Measurements from ENCODE around the gene NANP.
"Not testable (repeated sequence)": the region's sequence is repeated elsewhere in the genome, so short reads cannot be mapped to it uniquely, and the experiment has no call there.

The NANP gene

DNA sequence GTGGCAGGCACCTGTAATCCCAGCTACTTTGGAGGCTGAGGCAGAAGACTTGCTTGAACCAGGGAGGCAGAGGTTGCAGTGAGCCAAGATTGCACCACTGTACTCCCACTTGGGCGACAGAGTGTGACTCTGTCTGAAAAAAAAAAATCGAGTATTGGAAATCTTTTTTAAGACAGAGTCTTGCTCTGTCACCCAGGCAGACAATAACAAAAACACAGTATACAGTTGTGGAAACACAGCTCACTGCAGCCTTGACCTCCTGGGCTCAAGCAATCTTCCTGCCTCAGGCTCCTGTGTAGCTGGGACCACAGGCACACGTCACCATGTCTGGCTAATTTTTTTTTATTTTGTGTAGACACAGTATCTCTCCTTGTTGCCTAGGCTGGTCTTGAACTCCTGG lies 15.0 kb downstream of the NANP start:
- no peak for DNase-seq (ENCODE audit: extremely low read depth in 1 of 2, low read depth in 1 of 2)

DNA sequence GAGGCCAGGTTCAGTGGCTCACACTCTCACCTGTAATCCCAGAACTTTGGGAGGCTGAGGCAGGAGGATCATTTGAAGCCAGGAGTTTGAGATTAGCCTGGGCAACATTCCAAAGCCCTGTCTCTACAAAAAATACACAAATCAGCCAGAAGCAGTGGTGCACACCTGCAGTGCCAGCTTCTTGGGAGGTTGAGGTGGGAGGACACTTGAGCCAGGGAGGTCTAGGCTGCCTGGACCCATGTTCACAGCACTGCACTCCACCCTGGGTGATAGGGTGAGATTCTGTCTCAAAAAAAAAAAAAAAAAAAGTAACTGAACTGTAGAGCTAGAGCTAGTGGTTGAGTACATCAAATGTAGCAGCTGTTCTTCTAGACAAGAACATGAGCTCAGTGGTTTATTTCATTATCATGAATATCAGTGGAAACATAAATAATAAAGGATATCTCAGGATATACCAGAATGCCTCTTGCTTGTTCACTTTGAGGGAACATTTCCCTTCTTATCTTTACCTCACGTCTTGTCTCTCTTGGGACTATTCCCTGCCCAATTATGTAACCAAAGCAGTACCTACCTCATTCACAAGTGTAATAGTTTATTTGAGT lies 17.6 kb downstream of the NANP start:
- no peak for DNase-seq (ENCODE audit: extremely low read depth in 1 of 2, low read depth in 1 of 2)

DNA sequence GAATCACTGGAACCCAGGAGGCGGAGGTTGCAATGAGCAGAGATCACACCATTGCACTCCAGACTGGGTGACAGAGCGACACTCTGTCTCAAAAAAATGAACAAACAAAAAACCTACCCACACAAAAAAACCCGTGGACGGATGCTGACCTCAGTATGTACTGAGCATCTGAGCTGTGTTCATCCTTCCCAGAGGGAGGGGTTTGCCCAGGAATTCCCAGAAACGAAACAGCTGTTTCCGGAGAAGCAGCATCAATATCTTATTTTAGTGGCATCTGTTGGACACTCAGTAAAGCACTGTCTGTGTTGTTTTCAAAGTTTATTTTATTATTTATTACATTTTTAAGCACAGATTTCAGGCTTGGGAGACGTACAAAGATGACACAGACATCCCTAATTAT lies 18.7 kb downstream of the NANP start:
- DNase-seq (ENCODE audit: extremely low read depth in 1 of 2, low read depth in 1 of 2) = no peak

GRCh38 chr20:25604611-25605010 lies 19.2 kb downstream of the NANP start:
- no peak for DNase-seq (ENCODE audit: extremely low read depth in 1 of 2, low read depth in 1 of 2)

- DNase-seq (ENCODE audit: extremely low read depth in 1 of 2, low read depth in 1 of 2) = not testable (repeated sequence)
These were observed 20.9 kb downstream of the NANP start for GRCh38 chr20:25602914-25603309.

DNA sequence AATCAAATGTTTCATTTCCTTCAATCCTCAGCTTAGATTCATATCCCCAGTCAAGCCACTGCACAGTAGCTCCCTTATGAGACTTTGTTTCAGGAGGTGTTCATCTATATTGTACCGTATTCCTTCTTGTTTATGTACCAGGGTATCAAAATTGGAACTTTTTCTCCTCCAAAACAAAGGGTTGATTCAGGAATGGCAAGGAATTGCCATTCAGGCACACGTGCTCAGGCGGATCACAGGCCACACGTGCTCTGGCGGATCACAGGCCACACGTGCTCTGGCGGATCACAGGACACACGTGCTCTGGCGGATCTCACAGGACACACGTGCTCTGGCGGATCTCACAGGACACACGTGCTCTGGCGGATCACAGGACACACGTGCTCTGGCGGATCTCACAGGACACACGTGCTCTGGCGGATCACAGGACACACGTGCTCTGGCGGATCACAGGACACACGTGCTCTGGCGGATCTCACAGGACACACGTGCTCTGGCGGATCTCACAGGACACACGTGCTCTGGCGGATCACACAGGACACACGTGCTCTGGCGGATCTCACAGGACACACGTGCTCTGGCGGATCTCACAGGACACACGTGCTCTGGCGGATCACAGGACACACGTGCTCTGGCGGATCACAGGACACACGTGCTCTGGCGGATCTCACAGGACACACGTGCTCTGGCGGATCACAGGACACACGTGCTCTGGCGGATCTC lies 21.5 kb downstream of the NANP start:
- DNase-seq (ENCODE audit: extremely low read depth in 1 of 2, low read depth in 1 of 2) = not testable (repeated sequence)

DNA sequence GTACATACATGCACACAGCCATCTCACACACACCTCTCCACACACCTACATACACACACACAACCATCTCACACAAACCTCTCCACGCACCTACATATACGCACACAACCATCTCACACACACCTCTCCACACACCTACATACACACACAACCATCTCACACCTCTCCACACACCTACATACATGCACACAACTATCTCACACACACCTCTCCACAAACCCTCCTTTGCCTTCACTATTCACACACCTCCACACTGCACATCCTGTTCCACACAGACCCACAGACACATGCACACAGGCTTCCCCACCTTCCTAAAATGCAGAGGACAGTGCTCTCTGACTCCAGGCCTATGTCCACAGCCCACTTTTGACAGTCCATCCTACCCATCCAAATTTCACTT lies 22.2 kb downstream of the NANP start:
- no peak for DNase-seq (ENCODE audit: extremely low read depth in 1 of 2, low read depth in 1 of 2)

DNA sequence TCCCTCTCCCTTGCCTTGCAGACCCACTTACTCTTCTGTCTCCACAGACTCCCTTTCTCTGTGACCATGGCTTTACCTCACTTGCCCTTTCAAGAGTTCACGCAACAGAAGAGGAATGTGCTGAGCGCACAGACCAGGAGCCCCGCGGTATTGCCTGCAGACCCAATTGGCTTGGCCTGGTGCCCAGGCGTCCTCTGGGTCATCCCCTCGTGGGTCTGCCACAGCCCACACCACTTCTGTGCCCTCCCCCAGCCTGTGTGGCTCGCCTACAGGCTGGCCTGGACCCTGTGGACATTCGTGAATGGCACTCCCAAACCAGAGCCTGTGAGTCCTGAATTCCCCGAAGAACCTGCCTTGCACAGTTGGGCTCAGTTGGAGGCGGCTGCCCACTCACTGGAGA lies 23.2 kb downstream of the NANP start:
- DNase-seq (ENCODE audit: extremely low read depth in 1 of 2, low read depth in 1 of 2) = no peak

DNA sequence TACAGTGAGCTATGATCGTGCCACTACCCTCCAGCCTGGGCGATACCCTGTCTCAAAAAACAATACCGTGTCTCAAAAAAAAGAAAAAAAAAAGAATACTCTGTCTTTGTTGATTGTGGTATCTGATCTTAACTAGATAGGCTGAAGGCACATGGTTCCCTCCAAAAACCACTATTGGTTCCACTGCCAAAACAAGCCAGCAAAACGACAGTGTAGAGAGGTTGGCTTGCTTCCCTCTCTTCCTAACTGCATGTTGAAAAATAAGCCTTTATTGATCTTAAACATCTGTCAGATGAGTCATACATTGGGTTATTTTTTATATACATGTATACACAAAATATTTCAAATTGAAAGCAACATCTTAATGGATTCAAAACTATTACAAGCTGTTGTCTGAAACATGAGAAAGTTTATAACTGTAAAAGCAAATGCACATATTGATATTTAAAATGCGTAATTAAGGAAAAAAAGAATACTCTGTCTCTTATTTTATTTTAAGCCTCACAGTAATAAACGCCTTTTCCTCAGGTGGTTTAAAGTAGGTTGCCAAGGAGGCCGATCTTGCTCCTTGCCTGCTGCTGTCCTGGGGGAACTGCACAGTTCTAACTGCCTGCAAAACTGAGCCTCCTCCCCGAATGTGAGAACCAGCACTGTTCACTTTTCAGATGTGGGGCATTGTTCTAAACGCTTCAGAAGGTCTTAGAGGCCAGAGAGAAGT lies 31.5 kb downstream of the NANP start:
- DNase-seq (ENCODE audit: extremely low read depth in 1 of 2, low read depth in 1 of 2) = no peak

GRCh38 chr20:25590778-25591177 lies 33.0 kb downstream of the NANP start:
- DNase-seq (ENCODE audit: extremely low read depth in 1 of 2, low read depth in 1 of 2) = not testable (repeated sequence)

DNA sequence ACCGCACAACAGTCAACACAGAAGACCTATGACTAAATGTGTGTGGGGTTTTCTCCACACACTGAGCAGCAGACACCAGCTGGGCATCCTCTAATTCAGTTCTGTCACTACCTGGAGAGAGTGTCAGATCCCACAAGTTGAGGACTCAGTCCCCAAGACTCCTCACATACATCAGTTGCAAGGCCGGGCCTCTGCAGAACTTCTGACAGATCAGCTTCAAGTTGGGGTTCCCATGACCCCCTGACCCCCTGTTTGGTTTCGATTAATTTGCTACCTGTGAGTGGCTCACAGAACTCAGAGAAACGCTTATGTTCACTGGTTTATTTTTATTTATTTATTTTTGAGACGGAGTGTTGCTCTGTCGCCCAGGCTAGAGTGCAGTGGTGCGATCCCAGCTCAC lies 35.3 kb downstream of the NANP start:
- DNase-seq (ENCODE audit: extremely low read depth in 1 of 2, low read depth in 1 of 2) = no peak

- no peak for DNase-seq (ENCODE audit: extremely low read depth in 1 of 2, low read depth in 1 of 2)
These were observed 36.3 kb downstream of the NANP start for GRCh38 chr20:25587536-25587935.

- DNase-seq (ENCODE audit: extremely low read depth in 1 of 2, low read depth in 1 of 2) = no peak
These were observed 36.9 kb downstream of the NANP start for GRCh38 chr20:25586877-25587276.

DNA sequence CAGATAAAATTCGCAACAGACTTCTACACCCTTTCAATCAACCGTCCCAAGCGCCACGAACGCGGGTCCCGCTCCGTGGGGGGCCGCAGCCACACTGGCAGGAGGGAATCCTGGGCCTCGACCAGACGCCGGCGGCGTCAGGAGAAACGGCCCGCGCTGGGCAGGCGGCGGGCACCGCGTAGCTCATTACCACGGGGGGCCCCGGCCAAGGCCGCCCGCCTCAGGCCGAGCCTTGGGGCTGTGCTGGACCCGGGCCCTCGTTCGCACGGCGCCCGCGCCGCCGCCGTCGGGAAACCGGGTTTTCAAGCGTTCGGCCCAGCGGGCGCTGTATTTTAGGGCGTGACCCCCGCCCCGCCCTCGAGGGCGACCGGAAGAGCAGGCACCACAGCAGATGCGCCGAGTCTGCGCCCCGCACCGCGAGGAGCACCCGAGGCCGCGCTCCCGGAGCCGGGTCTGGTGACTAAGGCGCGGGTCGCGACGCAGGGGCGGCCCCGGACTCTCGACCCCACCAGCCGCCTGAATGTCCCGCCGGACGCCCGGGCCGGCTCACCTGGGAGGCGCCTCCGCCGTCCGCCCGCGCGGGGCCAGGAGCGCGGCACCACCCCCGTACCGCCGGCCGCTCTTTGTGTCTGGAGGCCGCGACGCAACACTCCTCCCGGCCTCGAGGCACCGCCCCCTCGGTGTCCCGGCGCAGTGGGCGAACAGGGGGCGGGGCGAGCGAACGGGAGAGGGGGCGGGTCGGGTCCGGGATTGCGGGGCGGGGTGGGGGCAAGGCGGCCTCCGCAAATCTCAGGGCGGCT lies 38.7 kb downstream of the NANP start, which contains the start of gene NINL:
NINL (minus strand) TSS at position 627 of the 800 bp plus-strand sequence. CDS start 58,944 bp downstream, outside the sequence.
- peak in 1 of 2 donors; percentile 15 for DNase-seq (ENCODE audit: extremely low read depth in 1 of 2, low read depth in 1 of 2)

DNA sequence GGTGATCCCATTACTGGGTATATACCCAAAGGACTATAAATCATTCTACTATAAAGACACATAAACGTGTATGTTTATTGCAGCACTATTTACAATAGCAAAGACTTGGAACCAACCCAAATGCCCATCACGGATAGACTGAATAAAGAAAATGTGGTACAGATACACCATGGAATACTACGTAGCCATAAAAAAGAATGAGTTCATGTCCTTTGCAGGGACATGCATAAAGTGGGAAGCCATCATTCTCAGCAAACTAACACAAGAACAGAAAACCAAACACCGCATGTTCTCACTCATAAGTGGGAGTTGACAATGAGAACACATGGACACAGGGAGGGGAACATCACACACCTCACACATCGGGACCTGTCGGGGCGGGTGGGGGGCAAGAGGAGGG lies 40.2 kb downstream of the NANP start:
- DNase-seq (ENCODE audit: extremely low read depth in 1 of 2, low read depth in 1 of 2) = not testable (repeated sequence)

DNA sequence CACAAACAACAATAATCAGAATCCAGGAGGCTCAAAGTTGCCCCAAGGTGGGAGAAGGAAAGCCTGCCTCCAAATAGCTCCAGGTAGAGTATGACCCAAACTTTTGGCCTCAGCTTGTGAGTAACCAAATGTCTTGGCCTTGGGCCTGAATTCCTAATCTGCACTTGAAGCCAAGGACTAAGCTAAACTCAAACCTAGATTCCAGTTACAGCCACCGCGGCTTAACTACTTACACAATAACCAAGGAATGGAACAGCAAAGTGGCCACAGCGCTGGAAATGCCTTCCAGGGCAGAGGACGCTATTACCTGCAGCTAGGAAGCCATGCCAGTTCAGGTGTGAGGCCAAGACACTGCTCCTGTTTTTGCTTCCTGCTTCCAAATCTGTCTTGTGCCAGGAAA lies 43.1 kb downstream of the NANP start:
- DNase-seq (ENCODE audit: extremely low read depth in 1 of 2, low read depth in 1 of 2) = no peak

GRCh38 chr20:25579081-25579770 lies 44.6 kb downstream of the NANP start:
- DNase-seq (ENCODE audit: extremely low read depth in 1 of 2, low read depth in 1 of 2) = no peak

DNA sequence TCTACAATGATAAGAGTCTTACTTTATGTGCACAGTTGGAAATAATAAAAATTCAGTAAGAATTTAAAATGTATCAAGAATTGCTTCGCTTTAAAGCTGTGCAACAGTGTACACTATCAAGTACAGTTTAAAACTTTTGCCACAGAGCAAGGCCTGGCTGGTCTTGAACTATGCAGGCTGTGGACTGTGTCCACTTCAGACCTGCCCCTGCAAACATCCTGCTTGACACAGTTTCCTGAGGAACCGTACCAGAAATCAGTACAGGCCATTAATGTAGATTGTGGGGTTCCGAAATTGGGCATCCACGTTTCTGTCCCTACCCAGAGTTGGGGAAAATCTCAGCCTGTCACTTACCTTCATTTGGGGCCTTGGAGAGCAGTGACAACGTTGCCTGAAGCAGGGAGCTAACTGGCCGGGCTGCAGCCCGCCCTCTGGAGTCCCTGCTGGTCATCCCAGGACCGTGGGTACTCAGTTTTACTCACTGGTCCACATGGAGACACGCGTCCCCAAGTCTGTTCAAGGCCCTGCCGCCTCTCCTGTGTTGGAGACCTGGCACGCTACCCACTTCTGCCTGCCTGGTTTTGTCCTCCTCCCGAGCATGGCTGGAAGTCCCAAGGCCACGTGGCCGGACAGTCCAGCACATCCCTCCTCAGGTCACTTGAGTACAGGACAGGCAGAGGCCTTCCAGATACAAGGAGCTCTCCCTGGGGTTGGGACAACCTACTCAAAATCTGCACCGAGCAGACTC lies 46.9 kb downstream of the NANP start:
- no peak for DNase-seq (ENCODE audit: extremely low read depth in 1 of 2, low read depth in 1 of 2)

DNA sequence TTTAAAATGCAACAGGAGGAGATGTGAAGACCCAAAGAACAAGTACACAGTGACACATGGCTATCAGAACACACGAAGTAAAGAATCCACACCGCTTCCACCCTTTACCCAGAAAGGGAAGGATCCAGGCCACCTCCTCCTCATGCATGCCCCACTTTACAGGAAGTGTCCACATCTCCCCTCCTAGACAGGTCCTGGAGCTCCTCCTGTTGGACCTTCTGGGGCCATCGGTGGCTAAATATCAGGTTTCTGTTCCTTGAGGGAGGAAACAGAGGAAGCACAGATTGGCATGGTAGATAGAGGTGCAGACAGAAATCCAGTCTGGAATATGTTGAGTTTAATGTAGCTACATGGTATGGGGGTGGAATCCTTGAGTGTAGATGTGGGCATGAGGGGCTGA lies 49.4 kb downstream of the NANP start:
- no peak for DNase-seq (ENCODE audit: extremely low read depth in 1 of 2, low read depth in 1 of 2)

Measured in activated CD8-positive, alpha-beta memory T cell treated with anti-CD3 and anti-CD28 coated beads for 1 hour (primary cell).